ENCODE data around the gene SBNO2.
"Not testable (repeated sequence)": the region's sequence is repeated elsewhere in the genome, so short reads cannot be mapped to it uniquely, and the experiment has no call there.

The SBNO2 gene

DNA sequence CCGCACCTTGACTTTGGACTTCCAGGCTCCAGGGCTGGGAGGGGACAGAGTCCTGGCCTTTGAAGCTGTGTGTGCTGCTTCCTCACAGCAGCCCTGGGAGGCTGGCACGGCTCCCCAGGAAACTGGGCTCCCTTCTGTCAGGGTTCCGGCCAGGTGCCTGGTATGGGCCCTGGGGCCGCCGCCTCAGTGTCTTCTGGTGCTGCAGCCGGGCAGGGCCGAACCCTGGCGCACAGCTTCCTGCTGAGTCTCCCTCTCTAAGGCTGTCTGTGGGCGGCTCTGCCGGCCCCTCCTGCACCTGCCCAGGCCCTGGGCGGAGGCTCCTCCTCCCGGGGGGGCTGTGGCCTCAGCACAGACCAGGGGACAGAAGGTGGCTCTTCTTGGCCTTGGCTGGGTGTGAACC is 37.9 kb downstream of the SBNO2 start:
- no peak for DNase-seq (ENCODE audit: low read depth)

DNA sequence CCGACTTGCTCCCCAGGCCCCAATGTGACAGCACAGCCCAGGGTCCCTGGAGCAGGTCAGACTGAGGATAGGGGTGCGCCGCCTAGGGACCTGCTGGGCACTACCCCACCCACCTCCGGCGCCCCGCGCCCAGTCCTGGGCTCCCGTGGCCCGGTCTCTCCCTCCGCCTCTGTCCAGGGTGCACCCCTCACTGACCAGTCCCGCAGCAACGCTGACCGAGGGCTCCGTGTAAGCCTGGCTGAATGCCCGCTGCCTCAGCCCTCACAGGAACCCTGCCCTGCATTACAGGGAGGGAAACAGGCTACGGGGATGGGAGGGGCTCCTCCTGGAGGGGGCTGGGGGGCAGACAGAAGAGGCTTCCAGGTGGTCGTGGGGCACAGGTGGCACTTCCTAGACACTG is 38.6 kb downstream of the SBNO2 start:
- no peak for DNase-seq (ENCODE audit: low read depth)

DNA sequence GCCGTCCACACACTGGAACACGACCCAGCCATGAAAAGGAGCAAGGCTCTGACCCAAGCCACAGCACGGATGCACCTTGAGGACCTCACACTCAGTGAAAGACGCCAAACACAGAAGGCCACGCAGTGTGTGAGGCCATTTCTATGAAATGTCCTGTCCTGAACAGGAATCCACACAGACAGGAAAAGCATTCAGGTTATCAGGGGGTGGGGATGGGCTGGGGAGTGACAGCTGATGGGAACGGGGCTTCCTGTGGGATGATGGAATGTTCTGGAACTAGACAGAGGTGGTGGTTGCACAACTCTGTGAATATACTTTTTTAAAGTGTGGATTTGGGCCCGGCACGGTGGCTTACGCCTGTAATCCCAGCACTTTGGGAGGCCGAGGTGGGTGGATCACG is 39.6 kb downstream of the SBNO2 start:
- no peak for DNase-seq (ENCODE audit: low read depth)

DNA sequence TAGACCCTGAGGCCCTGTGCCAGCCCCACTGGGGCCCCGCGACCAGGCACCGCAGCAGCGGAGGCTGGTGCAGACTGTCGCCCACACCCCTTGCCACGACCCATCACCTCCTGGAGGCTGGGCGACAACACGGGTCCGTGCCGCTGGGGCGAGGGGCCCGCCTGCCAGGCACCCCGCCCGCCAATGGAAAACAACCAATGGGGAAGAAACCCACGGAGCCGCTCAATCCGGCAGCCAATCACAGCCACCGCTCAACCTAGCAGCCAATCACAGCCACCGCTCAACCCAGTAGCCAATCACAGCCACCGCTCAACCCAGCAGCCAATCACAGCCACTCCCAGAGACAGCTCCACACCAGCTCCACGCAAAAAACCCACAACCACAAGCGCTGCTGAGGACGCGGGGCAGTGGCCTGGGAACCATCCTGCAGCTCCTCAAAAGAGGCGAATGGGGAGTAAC is 40.6 kb downstream of the SBNO2 start:
- DNase-seq (ENCODE audit: low read depth), result no peak

DNA sequence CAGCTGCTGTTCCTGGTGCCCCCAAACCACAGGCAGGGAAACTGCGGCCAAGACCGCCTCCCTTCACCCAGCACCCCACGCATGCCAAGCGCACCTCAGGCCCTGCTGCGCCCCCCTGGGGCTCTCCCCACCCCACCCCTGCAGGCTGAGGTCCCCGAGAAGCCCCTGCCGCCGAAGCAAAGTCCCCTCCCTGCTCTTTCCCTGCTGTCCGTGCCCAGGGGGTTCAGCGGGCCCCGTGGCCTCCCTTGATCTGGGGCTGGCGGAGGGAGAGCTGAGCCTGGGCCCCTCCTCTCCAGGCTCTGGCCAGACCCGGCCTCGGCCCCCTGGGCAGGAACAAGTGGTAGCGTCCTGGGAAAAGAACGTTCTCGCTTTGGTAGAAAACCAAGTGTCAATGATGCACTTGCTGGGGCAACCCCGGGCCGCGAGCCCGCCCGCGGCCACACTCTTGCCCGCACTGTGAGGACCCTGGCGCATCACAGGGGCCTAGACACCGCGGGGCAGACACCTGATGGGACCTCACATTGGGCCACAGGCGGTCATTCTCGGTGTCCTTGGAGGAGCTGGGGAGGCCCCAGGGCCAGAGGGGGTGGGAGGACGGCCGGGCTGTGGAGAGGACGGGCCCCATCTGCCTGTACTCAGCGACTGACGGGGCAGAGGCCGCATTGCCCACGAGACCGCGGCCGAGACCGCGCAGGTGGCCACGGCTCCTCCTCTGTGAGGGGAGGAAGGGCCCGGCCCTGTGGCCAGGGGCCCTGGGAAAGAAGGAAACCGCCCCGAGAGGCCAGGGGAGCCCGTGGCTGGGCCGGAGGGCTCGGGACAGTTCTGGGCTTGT is 41.3 kb downstream of the SBNO2 start:
- no peak for DNase-seq (ENCODE audit: low read depth)

DNA sequence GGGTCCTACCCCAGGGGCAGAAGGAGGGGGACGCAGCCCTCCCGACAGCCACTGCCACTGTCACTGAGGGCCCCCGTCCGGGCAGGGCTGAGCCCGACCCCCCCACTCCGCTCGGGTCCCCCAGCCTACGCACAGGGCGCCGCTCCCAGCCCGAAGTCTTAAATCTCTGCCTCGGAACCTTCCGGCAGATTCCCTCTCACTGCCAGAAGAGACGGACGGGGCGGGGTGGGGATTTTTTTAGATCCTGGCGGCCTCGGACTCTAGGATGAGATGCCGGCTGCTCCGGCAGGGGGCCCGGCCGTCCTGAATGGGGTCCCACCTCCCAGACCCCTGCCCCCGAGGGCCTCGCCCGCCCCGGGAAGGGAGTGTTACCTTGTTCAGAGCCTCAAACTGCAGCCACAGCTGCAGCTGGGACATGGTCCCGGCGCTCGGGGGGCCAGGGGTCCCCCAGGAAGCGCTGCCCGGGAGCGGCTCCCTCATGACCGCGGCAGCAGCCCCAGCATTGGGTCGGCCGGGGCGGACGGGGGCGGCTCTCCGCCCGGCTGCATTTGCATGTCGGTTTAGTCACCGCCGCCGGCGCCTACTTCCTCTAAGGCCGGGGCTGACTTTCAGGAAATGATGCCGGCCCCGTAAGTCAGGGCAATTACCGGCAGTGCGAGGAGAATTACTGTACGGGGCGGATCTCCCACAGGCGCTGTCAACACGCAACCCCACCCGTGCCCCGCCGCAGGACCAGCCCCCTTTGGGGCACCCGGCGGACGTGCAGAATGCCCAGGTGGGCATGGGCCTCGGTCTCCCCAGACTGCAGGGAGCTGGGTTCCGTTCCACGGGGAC is 42.1 kb downstream of the SBNO2 start:
- peak; percentile 90 for DNase-seq (ENCODE audit: low read depth)

GRCh38 chr19:1130771-1131717 is 43.0 kb downstream of the SBNO2 start:
- no peak for DNase-seq (ENCODE audit: low read depth)

DNA sequence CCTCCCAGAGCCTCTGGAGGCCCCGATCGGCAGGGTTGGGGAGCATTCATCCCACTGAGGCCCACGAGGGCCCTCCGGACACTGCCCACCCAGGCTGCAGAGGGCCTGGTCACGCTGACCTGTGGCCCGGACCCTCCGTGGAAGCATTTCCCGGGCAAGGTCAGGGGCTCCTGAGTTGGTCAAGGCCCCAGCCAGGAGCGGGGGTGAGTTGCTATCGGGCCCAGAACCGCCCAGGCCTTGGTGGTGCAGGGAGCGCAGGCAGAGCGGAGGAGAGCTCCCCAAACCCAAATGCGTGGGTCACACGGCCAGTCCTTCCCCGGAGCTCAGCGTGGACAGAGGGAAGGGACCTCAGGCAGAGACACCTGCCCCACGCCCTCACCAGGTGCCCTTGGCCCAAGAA is 44.5 kb downstream of the SBNO2 start:
- DNase-seq (ENCODE audit: low read depth), result no peak

DNA sequence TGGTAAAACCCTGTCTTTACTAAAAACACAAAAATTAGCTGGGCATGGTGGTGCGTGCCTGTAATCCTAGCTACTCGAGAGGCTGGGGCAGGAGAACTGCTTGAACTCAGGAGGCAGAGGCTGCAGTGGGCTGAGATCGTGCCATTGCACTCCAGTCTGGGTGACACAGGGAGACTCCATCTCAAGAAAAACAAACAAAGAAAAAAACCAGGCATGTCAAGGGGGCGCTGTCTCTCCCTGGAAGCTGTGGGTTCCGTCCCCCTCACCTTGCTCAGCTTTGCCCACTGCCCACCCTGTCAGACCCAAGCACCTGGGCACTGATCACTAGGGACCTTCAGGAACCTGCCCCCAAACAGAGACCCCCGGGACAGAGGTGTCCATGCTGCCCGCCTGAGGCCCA is 45.0 kb downstream of the SBNO2 start:
- DNase-seq (ENCODE audit: low read depth), result not testable (repeated sequence)

- no peak for DNase-seq (ENCODE audit: low read depth)
These were observed 46.0 kb downstream of the SBNO2 start for GRCh38 chr19:1128106-1128505.

DNA sequence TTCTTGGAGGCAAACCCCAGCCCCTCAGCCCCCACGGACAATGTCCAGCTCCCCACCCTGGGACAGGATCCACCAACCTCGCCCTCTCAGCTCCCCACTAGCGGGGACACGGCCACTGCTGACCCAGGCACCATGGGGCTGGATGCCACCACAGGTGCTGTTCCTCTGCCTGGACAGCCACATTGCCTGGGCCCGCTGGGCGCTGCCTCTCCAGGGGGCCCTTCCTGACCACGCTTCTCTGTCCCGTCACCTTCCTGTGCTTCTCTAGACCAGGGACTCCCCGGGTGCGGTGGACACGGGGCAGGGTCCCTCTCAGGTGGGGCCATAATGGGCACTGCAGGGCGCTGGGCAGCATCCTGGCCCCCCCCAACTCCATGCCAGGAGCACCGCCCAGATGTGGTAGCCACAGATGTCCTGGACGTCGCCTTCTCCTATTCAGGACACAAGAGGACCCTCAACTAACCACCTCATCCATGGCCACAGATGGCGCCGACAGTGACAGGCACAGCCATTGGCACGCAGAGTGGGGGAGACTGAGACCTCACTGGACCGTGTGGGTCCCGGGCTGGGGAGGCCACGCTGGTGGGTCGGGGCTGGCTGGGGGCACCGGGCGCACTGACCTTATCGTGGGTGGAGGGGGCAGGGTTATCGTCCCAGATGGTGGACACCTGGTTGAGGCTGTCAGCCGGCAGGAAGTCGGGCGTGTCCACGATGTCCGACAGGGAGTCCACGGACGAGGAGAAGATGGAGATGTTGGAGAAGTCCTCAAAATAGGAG is 46.9 kb downstream of the SBNO2 start:
- no peak for DNase-seq (ENCODE audit: low read depth)

DNA sequence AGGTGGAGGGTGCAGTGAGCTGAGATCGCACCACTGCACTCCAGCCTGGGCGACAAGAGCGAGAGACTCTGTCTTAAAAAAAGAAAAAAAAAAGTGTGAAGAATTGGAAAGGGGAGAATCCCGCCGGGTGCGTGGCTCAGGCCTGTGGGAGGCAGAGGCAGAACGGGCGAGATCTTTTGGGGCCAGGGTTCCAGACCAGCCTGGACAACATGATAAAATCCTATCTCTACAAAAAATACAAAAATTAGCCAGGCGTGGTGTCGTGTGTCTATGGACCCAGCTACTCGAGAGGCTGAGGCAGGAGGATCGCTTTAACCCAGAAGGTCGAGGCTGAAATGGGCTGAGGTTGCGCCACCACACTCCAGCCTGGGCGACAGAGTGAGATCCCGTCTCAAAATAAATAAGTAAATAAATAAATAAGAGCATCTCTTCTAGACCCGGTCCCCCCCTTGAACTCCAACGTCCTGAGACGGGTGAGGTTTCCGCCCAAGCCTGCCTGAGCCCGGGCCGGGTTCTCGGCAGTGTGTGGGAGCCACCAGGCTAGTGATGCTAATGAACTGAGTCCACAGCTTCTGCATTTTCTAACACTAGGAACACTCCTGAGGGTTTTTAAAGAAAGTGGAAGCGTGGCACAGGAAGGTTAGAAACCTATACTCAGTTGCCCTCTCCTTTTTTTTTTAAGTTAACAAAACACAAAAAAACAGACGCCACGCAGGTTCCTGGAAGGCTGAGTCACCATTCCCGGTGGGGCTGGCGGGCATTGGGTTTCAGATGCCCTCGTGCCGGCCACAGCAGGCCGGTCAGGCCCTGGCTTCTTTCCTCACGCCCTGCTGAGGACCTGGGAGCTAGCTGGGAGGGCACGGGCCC is 48.2 kb downstream of the SBNO2 start:
- DNase-seq (ENCODE audit: low read depth), result peak; percentile 63

DNA sequence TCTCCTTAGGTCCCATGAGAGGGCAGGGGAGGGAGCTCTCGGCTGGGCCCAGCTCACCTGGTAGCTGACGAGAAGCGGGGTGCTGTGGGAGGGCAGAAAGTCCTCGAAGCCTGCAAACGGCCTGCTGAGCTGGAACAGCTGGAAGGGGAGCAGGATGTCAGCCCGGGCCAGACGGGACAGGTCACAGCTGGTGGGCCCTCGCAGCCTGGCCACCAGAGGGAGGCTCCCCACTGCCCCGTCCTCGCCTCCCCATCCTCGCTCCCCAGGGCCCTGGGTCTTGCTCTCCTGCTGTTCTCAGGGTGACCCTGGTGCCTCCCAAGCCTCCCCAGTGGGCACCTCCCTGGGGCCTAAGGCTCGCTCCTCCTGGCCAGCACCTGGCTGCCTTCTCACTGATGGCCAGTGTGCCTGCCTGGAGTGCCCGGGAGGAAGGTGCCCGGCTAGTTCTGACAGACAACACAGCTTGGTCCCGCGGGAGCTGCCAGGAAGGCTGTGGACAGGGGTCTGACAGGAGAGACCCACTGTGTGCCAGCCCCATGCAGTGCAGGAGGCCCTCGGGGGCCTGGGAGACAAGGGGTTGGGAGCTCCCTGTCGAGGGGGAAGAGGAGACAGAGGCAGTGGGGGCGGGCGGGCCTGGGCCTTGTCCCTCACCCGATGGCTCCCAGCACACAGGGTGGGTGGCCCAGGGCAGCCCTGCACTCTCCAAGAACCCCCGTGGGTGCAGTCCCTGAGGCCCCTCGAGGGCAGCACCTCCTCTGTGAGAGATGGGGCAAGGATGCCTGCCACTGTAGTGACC is 50.0 kb downstream of the SBNO2 start:
- DNase-seq (ENCODE audit: low read depth), result no peak

DNA sequence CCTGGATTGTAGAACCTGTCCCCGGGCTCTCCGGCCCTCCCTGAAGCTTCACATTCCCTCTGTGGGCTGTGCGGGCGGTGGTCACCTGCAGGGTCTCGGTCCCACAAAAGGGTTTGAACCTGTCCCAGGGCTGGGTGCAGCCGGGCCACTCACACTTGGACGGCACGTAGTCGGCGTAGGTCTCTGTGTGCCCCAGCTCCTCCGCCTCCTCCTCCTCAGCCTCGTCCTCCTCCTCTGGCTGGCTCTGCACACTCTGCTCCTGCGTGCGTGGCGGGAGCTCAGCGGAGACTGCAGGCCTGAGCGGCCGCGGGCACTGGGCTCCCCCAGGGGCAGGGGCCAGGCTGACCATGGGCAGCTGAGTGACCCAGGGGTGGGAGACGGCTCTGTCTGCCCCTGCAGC is 50.7 kb downstream of the SBNO2 start:
- DNase-seq (ENCODE audit: low read depth), result no peak

GRCh38 chr19:1122972-1123363 is 51.1 kb downstream of the SBNO2 start:
- no peak for DNase-seq (ENCODE audit: low read depth)

GRCh38 chr19:1122021-1122971 is 51.8 kb downstream of the SBNO2 start:
- DNase-seq (ENCODE audit: low read depth), result no peak

DNA sequence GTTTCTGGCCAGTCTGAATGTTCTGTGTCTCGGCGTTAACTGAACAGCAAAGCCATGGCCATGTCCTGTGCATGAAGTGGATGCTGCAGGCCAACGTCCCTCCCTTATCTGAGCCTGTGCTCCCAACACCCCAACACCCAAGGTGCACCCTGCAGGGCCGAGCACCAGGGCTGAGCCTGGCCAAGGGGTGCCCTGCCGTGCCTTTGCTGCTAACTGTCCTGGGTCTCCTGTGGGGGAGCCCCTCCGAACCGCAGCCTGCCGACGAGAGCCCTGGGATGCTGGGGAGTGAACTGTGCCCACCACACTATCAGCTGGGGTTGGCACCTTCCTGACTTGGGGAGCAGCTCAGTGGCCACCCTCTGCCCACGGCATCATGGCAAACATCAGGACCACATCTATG is 52.7 kb downstream of the SBNO2 start:
- DNase-seq (ENCODE audit: low read depth), result no peak

GRCh38 chr19:1119475-1120217 is 54.4 kb downstream of the SBNO2 start:
- DNase-seq (ENCODE audit: low read depth), result no peak

Data from stromal cell of bone marrow (primary cell).